Heart left ventricle (tissue), 16 donors: ENCODE data around the gene SLIT3. TPM values are rescaled to one million over a fixed set of nuclear protein-coding genes. Genes with fewer than 3 reads are reported as not detected.

ENCODE experiments used
- ATAC-seq, 4 donors: fragments of 200-7000 bp; cut with Tn5 transposase; one replicate each; pipeline ENCODE4 v1.9.1; 2020 to 2022; ENCODE audit warnings: moderate library complexity in 4 of 4, mild to moderate bottlenecking in 3 of 4, moderate number of reproducible peaks in 1 of 4
- DNase-seq, 5 donors: peaks; one replicate each; pipeline ENCODE4 v3.0.0-alpha.2; 2020
- H3K27ac ChIP-seq, 12 donors: fragments of 200-600 bp; sonication (generic) in 4 of 12; one replicate each; pipeline versions ENCODE4 v1.5.0 to v1.8.0; 2016 to 2022; ENCODE audit warnings: mild to moderate bottlenecking in 2 of 12
- H3K27me3 ChIP-seq, 9 donors: fragments of 200-600 bp; sonication (generic) in 2 of 9; one replicate each; pipeline versions ENCODE4 v1.5.1 to v1.8.0; 2016 to 2022; ENCODE audit warnings: mild to moderate bottlenecking in 3 of 9
- H3K36me3 ChIP-seq, 9 donors: fragments of 200-600 bp; sonication (generic) in 2 of 9; one replicate each; pipeline versions ENCODE4 v1.5.0 to v1.8.0; 2018 to 2022; ENCODE audit warnings: mild to moderate bottlenecking in 2 of 9
- H3K4me1 ChIP-seq, 12 donors: fragments of 200-600 bp; sonication (generic) in 4 of 12; one replicate each; pipeline versions ENCODE4 v1.5.0 to v1.8.0; 2016 to 2022; ENCODE audit warnings: mild to moderate bottlenecking in 3 of 12
- H3K4me3 ChIP-seq, 12 donors: fragments of 200-600 bp; sonication (generic) in 4 of 12; one replicate each; pipeline versions ENCODE4 v1.5.0 to v1.8.0; 2017 to 2022; ENCODE audit warnings: mild to moderate bottlenecking in 9 of 12, moderate library complexity in 4 of 12
- H3K9me3 ChIP-seq, 12 donors: fragments of 200-600 bp; sonication (generic) in 4 of 12; one replicate each; pipeline versions ENCODE4 v1.5.0 to v1.8.0; 2016 to 2022; ENCODE audit warnings: mild to moderate bottlenecking in 1 of 12
- POLR2A ChIP-seq, 2 donors: fragments of 450-650 bp; IDR thresholded peaks; one replicate each; pipeline ENCODE4 v1.6.1; 2017; ENCODE audit warnings: antibody characterized with exemption in 2 of 2, mild to moderate bottlenecking in 2 of 2, moderate library complexity in 2 of 2
- WGBS, 4 donors: extraction: QIAGEN DNeasy Blood & Tissue Kit in 2 of 4; methylation state at CpG; one replicate each; pipeline versions ENCODE4 v1.1.5 to v1.1.7; 2013 to 2018; 5-methylcytosine and 5-hydroxymethylcytosine counted together
- intact Hi-C, 10 donors: fragments of 100-400 bp; cut with DNase I; formaldehyde crosslinking; loops; one replicate each; pipeline versions ENCODE4 v1.11.1 to v1.14.2; 2022
- polyA plus RNA-seq, 2 donors: library from polyadenylated mRNA; stranded (reverse); fragments of 200-250 nt; gene quantifications; one replicate each; pipeline ENCODE4 v1.2.3, GENCODE V29; 2013
- total RNA-seq, 9 donors: library from RNA; depleted of rRNA in 2 of 9; stranded (reverse); fragments of >200 nt in 2 of 9; fragmentation: NEBNext Ultra II Directional in 3 of 9; extraction: Animal tissue kit (Norgen Biotek cat#: 25700) in 3 of 9; gene quantifications; one replicate each; pipeline versions ENCODE4 v1.1.0 to v1.2.4, GENCODE V29; 2016 to 2023
- TF ChIP-seq, protein P1 (sequence below), 12 donors: fragments of 200-600 bp; sonication (generic) in 4 of 12; IDR thresholded peaks; one replicate each; pipeline versions ENCODE4 v1.5.0 to v1.8.0; 2018 to 2022; ENCODE audit warnings: antibody characterized with exemption in 12 of 12, mild to moderate bottlenecking in 5 of 12
- donor health status: ischemic (EF 13 %, LVEDD 7.1; RV severe dilation, severe dysfunction).
- donor health status: healthy with polysubstance abuse.
- donor health status: DM: no; HTN: yes; CAD: no.
- donor health status: DM: no; HTN: no; CAD: no.
- donor health status: ischemic (EF 25% LVEDD 6.9; RV normal size, moderate dysfunction).
- donor health status: ischemic (EF 25% LVEDD 5.7; RV mildly dilated, moderate dysfunction).
- donor health status: healthy.
- donor health status: DM: yes; HTN: yes; CAD: no.
- donor health status: ischemic (EF 35%, LVEDD 5.7; RV mildly dilated, moderate dysfunction).
- donor health status: nonischemic (EF 11% LVEDD 7.7; RV severe dilation, severe dysfunction).
- donor health status: DM: yes; HTN: yes; CAD: no.
- donor health status: PGD.
- donor health status: ischemic (EF 29% LVEDD 5.4; RV normal size, mild dysfunction).
- donor health status: nonischemic (EF 23%, LVEDD 6.1; RV moderate dilation, normal function).

The SLIT3 gene
- total and polyA plus RNA-seq, 11 donors: 2.3 to 40.3 (median 14.4) TPM

DNA sequence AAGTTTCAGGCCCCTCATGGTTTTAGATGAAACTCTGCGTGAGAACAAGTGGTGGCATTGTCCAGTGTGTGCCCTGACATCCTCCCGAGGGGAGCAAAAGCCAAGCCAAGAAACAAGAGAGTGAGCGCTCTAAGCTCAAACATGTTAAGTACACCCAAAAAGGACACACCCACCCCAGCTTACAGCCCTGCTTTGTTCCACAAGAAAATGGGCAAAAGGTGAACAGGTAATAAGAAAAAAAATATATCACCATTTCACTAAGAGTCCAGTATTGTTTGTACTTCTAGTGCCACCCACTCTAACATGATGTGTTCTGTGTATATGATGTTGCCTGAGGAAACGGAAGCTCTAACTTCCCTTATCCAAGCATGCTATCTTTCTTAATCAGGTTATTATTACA lies 278.2 kb downstream of the SLIT3 start:
- peaks cover 0 to 3% (median 0%) of the 10 kb centered on the region in 12 donors for H3K4me1 ChIP-seq
- intact Hi-C loops: no loop called here
- no peaks in the 10 kb centered on the region for H3K9me3 ChIP-seq
- H3K4me3 ChIP-seq: no peak overlapping the region
- H3K27ac ChIP-seq: no peak overlapping the region
- WGBS, 4 donors: 85 to 88% (median 86%) methylated on average over 4 of the region's 4 CpGs
- ATAC-seq (no peak), DNase-seq (no peak)
- peaks cover 0 to 5% (median 0%) of the 10 kb centered on the region in 9 donors for H3K27me3 ChIP-seq
- TF ChIP-seq, protein P1, sequence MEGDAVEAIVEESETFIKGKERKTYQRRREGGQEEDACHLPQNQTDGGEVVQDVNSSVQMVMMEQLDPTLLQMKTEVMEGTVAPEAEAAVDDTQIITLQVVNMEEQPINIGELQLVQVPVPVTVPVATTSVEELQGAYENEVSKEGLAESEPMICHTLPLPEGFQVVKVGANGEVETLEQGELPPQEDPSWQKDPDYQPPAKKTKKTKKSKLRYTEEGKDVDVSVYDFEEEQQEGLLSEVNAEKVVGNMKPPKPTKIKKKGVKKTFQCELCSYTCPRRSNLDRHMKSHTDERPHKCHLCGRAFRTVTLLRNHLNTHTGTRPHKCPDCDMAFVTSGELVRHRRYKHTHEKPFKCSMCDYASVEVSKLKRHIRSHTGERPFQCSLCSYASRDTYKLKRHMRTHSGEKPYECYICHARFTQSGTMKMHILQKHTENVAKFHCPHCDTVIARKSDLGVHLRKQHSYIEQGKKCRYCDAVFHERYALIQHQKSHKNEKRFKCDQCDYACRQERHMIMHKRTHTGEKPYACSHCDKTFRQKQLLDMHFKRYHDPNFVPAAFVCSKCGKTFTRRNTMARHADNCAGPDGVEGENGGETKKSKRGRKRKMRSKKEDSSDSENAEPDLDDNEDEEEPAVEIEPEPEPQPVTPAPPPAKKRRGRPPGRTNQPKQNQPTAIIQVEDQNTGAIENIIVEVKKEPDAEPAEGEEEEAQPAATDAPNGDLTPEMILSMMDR (IDR thresholded peaks at IDR 0.05): no peak
- TF ChIP-seq POLR2A (IDR thresholded peaks at IDR 0.05): no peak
- H3K36me3 ChIP-seq: no peaks in the 10 kb centered on the region

DNA sequence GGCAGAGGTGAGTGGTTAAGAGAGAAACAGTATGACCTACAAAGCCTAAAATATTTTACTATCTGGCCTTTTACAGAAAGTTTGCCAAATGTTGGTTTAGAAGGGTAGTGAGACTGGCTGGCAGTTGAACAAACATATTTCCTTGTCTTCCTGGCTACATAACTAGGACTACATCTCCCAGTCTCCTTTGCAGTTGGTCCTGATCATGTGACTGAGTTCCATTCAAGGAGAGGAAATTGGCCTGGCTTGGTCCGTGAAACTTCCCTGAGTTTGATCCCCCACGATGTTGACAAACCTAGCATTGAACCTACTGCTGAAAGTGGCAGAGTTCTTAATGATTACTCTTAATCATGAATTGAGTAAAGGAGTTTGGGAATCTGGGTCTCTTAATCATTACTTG lies 280.8 kb downstream of the SLIT3 start:
- Histone ChIP-seq H3K27ac (no peak overlapping the region), H3K36me3 (no peaks in the 10 kb centered on the region), H3K4me1 (peaks cover 0 to 3% (median 0%) of the 10 kb centered on the region in 12 donors), H3K4me3 (no peak overlapping the region), H3K27me3 (peaks cover 0 to 14% (median 0%) of the 10 kb centered on the region in 9 donors), H3K9me3 (no peaks in the 10 kb centered on the region)
- intact Hi-C loops: no loop called here
- TF ChIP-seq, protein P1 (IDR thresholded peaks at IDR 0.05): no peak
- TF ChIP-seq POLR2A (IDR thresholded peaks at IDR 0.05): no peak
- DNase-seq (no peak), ATAC-seq (no peak)
- 34 to 41% (median 38%) methylated on average over 2 of the region's 2 CpGs for WGBS, 4 donors

DNA sequence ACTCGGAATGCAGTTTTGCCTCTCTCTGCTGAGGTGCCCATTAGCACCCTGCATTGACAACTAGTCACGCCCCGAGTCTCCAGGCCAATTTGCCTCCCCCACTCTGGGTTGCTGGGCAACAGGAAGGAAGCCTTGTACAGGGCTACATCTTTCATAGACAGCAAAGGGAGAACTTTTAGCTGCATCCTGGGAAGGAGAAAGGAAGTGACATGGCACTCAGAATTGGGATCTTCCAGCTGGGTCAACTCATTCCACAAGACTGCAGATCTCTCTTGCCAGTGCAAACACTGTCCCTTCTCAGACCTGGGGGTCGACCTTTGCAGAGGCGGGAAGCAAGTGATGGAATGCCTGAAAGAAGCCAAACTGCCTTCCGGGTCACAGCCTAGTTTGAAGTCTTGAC lies 282.0 kb downstream of the SLIT3 start:
- no peak overlapping the region for H3K27ac ChIP-seq
- TF ChIP-seq, protein P1 (IDR thresholded peaks at IDR 0.05): no peak
- no peak for TF ChIP-seq POLR2A (IDR thresholded peaks at IDR 0.05)
- ATAC-seq (no peak), DNase-seq (no peak)
- peaks cover 0 to 14% (median 0%) of the 10 kb centered on the region in 9 donors for H3K27me3 ChIP-seq
- intact Hi-C loops: no loop called here
- H3K36me3 ChIP-seq: no peaks in the 10 kb centered on the region
- no peaks in the 10 kb centered on the region for H3K9me3 ChIP-seq
- H3K4me3 ChIP-seq: no peak overlapping the region
- H3K4me1 ChIP-seq: no peaks in the 10 kb centered on the region
- WGBS, 4 donors: 62 to 76% (median 66%) methylated on average over 6 of the region's 6 CpGs

DNA sequence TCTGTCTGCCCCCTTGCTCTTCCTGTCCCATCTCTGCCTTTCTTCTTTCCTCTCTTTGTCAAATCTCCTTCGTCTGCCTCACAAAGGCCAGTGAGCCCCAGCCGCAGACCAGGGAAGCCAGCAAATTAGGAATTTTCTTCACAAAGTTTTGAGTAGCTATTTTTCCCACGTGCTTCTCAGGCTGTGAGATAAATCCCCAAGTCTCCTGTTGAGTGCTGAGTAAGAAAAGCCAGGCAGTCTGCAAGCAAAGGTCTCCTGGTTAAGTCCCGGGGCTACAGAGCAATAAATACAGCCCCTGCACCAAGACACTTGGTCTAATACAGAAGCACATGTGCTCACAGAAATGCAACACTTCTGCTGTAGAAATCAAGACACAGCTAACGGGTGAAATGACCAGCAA lies 284.9 kb downstream of the SLIT3 start:
- H3K4me1 ChIP-seq: peaks cover 0 to 3% (median 0%) of the 10 kb centered on the region in 12 donors
- no peaks in the 10 kb centered on the region for H3K36me3 ChIP-seq
- WGBS, 4 donors: 61 to 75% (median 68%) methylated on average over 5 of the region's 5 CpGs
- ATAC-seq (no peak), DNase-seq (no peak)
- intact Hi-C loops: no loop called here
- H3K4me3 ChIP-seq: no peak overlapping the region
- no peaks in the 10 kb centered on the region for H3K9me3 ChIP-seq
- TF ChIP-seq, protein P1 (IDR thresholded peaks at IDR 0.05): no peak
- TF ChIP-seq POLR2A (IDR thresholded peaks at IDR 0.05): no peak
- H3K27ac ChIP-seq: no peak overlapping the region
- H3K27me3 ChIP-seq: peaks cover 0 to 14% (median 0%) of the 10 kb centered on the region in 9 donors
